ENCODE results near the gene ZBTB17. TPM values are rescaled to one million over a fixed set of nuclear protein-coding genes. Genes with fewer than 3 reads are reported as not detected.

ZBTB17 gene
- total RNA-seq, 1 experiment from 2014 or later = 22.1 TPM

DNA sequence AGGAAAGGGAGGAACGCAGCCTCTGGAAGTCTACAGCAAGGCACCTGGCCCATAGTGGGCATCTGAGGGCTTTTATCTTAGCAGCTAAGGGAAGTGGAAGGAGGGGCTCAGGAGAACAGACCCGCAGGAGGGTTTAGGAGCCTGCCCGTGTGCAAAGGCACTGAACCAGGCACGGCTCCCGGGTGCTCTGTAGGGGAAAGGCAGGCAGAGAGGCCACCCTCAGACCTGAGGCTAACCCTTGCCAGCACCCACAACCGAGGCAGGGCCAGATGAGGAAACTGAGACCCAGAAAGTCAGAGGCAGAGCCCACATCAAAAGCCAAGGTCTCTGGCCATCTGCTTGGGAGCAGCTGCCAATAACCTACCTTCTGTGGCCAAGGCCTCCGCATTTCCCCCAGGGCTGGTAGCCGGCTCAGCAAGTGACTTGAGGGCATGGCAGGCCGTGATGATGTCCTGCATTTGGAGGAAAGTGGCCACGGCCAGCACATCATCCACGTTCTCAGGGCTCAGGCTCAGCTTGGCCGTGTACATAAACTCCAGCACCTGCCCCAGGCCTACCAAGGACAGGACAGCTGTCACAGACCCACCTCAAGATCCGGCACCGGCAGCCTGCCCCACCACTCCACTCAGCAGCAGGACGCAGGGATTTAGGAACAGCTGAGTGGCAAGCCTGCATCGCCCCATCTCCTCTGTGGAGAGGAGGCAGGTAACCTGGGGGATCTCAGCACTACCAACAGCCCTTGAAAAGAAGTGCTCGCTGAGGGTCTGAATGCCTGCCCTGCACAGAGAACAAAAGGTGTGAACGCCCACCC lies 29.1 kb downstream of the ZBTB17 start:
- no TSS peak for BruUV-seq (replicated peaks)
- intact Hi-C loops (cut with micrococcal nuclease; ENCODE audit: unreplicated experiment) = no loop called here
- no peaks in the 10 kb centered on the region for H3K4me1 Mint-ChIP-seq (ENCODE audit: low read depth, unreplicated experiment)
- CTCF ChIA-PET = no interaction called here
- peaks cover 32% of the 10 kb centered on the region for H3K36me3 Mint-ChIP-seq (ENCODE audit: insufficient read depth, unreplicated experiment)
- TF ChIP-seq, protein P1, sequence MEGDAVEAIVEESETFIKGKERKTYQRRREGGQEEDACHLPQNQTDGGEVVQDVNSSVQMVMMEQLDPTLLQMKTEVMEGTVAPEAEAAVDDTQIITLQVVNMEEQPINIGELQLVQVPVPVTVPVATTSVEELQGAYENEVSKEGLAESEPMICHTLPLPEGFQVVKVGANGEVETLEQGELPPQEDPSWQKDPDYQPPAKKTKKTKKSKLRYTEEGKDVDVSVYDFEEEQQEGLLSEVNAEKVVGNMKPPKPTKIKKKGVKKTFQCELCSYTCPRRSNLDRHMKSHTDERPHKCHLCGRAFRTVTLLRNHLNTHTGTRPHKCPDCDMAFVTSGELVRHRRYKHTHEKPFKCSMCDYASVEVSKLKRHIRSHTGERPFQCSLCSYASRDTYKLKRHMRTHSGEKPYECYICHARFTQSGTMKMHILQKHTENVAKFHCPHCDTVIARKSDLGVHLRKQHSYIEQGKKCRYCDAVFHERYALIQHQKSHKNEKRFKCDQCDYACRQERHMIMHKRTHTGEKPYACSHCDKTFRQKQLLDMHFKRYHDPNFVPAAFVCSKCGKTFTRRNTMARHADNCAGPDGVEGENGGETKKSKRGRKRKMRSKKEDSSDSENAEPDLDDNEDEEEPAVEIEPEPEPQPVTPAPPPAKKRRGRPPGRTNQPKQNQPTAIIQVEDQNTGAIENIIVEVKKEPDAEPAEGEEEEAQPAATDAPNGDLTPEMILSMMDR (IDR thresholded peaks at IDR 0.05; ENCODE audit: unreplicated experiment) = no peak
- H3K4me3 Mint-ChIP-seq (ENCODE audit: low read depth, unreplicated experiment) = no peak overlapping the region
- no peaks in the 10 kb centered on the region for H3K27me3 Mint-ChIP-seq (ENCODE audit: unreplicated experiment)
- no peak overlapping the region for H3K27ac Mint-ChIP-seq (ENCODE audit: unreplicated experiment)
- H3K9me3 Mint-ChIP-seq (ENCODE audit: low read depth, unreplicated experiment) = no peaks in the 10 kb centered on the region
- DNase-seq = no peak

DNA sequence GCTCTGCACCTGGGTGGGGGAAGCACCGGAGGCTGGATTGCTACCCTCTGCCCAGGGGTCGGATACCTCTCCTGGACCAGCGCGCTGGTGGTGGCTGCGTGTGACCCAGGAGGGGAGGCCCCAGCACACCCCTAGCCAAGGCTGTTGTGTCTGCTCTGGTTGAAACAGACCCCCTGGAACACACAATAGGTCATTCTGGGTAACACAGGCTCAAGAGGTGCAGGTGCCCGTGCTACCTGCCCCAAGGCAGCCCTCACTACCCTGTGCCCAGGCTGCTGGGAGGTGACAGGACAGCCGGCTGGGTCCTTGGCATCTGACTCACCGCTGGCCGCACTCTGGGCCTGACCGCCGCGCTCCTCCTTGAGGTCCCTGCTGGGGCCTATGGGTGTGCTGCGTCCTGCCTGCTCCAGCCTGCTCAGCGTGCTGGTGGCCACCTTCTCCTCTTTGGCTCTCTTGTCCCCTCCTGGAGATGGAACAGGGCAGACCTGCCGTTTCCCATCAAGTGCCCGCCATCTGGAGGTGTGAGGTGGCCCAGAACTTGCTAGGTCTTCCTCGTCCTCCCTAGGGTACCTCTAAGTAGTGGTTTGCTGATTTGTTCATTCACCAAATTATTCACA lies 30.0 kb downstream of the ZBTB17 start:
- no peak for DNase-seq
- intact Hi-C loops (cut with micrococcal nuclease; ENCODE audit: unreplicated experiment) = no loop called here
- H3K9me3 Mint-ChIP-seq (ENCODE audit: low read depth, unreplicated experiment) = no peaks in the 10 kb centered on the region
- CTCF ChIA-PET = no interaction called here
- H3K4me3 Mint-ChIP-seq (ENCODE audit: low read depth, unreplicated experiment) = no peak overlapping the region
- H3K36me3 Mint-ChIP-seq (ENCODE audit: insufficient read depth, unreplicated experiment) = peaks cover 30% of the 10 kb centered on the region
- BruUV-seq (replicated peaks) = no TSS peak
- H3K27ac Mint-ChIP-seq (ENCODE audit: unreplicated experiment) = no peak overlapping the region
- TF ChIP-seq, protein P1 (IDR thresholded peaks at IDR 0.05; ENCODE audit: unreplicated experiment) = no peak
- H3K27me3 Mint-ChIP-seq (ENCODE audit: unreplicated experiment) = no peaks in the 10 kb centered on the region
- H3K4me1 Mint-ChIP-seq (ENCODE audit: low read depth, unreplicated experiment) = no peaks in the 10 kb centered on the region

DNA sequence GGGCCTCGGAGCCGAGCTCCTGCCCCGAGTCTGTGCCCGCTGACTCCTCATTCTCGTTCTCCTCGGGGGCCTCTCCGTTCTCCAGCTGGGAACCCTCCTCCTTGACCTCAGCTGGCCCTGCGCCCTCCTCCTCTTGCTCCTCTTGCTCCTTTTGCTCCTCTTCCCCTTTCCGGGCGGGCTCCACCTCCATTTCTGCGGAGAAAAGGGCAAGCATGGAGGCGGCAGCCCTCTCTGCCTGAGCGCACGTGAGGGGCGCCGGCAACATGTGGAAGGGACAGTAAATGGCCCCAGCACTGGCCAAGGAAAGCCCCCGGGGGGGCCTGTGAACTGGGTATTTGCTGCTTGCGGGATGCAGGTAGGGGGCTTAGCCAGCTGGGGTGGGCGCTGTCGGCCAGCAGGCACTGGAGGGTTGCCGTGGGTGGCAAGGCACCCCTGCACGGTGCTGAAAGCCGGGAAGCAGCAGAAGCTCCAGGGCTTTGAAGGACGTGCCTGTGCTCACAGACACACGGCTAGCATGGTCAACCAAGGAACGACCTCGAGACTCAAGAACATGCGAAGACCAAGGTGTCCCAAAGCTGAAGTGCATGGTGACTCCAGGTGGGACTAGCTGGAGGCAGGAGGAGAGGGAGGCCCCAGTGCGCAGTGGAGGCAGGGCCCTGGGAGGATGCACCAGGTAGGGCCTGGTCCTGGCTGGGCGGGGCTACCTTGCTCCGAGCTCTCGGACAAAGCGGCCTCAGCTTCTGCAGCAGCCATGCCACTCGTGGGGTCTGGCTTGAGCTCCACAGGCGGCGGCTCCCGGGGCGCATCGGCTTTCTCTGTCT lies 30.7 kb downstream of the ZBTB17 start:
- intact Hi-C loops (cut with micrococcal nuclease; ENCODE audit: unreplicated experiment) = no loop called here
- no peaks in the 10 kb centered on the region for H3K27me3 Mint-ChIP-seq (ENCODE audit: unreplicated experiment)

More for the DNA sequence above, 30.7 kb downstream of the ZBTB17 start:
- no peaks in the 10 kb centered on the region for H3K4me1 Mint-ChIP-seq (ENCODE audit: low read depth, unreplicated experiment)
- H3K9me3 Mint-ChIP-seq (ENCODE audit: low read depth, unreplicated experiment) = no peaks in the 10 kb centered on the region
- CTCF ChIA-PET = interaction anchor here (0.7 kb wide), 1 partner anchor 13 kb away, joined by 3 read pairs; no protein-coding TSS in a partner anchor
- H3K27ac Mint-ChIP-seq (ENCODE audit: unreplicated experiment) = no peak overlapping the region
- BruUV-seq (replicated peaks) = no TSS peak
- DNase-seq = no peak
- no peak overlapping the region for H3K4me3 Mint-ChIP-seq (ENCODE audit: low read depth, unreplicated experiment)
- H3K36me3 Mint-ChIP-seq (ENCODE audit: insufficient read depth, unreplicated experiment) = peaks cover 26% of the 10 kb centered on the region
- TF ChIP-seq, protein P1 (IDR thresholded peaks at IDR 0.05; ENCODE audit: unreplicated experiment) = no peak
